ENCODE data around the gene PAX8.

Gene PAX8

DNA sequence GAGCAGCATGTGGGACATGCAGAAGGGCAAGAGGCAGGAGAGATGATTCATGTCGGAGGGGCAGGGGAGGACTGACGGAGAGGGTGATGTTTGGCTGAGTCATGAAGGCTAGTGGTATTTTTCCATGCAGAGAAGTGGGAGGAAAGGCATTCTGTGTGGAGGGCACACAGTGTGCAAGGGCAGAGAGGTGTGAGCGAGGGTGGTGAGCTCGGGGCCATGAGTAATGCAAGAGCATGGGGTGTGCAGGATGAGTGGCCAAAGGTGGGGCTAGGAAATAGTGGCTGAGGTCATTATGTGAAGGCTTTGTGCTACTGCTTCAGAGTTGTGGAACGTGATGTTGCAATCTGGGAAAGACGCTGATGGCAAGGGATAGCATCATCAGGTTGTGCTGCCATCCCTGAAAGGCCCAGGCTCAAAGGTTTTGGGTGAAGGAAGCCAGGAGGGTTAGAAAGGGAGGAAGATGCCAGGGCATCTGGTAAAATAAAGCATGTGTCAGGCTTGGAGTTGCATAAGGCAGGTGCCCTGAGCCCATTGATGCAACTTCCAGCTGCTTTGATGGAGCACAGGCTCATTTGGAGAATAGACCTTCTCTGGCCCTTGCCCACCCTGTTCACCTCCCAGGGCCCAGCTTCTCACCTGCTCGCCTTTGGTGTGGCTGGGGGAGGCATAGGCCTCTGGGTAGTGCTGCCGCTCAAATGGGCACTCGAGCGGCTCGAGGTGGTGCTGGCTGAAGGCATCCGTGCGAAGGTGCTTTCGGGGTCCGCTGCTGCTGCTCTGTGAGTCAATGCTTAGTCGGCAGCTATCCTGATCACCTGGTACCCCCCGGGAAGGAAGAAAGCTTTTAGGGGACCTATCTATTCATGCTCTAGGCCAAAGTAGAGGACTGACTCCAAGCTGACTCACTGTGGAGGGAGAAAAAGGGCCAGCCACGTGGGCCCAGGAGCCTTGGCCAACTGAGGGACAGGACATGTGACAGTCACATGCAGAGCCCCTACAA lies 37.5 kb downstream of the PAX8 start:
- TF ChIP-seq GATA3 (IDR thresholded peaks at IDR 0.05; ENCODE audit: low read depth, low read length) = no peak
- no peak for TF ChIP-seq GATA2 (IDR thresholded peaks at IDR 0.05; ENCODE audit: low read depth, low read length)

GRCh38 chr2:113240150-113240914 lies 38.4 kb downstream of the PAX8 start:
- TF ChIP-seq GATA3 (IDR thresholded peaks at IDR 0.05; ENCODE audit: low read depth, low read length) = no peak
- peak; percentile 69 for TF ChIP-seq GATA2 (IDR thresholded peaks at IDR 0.05; ENCODE audit: low read depth, low read length)

DNA sequence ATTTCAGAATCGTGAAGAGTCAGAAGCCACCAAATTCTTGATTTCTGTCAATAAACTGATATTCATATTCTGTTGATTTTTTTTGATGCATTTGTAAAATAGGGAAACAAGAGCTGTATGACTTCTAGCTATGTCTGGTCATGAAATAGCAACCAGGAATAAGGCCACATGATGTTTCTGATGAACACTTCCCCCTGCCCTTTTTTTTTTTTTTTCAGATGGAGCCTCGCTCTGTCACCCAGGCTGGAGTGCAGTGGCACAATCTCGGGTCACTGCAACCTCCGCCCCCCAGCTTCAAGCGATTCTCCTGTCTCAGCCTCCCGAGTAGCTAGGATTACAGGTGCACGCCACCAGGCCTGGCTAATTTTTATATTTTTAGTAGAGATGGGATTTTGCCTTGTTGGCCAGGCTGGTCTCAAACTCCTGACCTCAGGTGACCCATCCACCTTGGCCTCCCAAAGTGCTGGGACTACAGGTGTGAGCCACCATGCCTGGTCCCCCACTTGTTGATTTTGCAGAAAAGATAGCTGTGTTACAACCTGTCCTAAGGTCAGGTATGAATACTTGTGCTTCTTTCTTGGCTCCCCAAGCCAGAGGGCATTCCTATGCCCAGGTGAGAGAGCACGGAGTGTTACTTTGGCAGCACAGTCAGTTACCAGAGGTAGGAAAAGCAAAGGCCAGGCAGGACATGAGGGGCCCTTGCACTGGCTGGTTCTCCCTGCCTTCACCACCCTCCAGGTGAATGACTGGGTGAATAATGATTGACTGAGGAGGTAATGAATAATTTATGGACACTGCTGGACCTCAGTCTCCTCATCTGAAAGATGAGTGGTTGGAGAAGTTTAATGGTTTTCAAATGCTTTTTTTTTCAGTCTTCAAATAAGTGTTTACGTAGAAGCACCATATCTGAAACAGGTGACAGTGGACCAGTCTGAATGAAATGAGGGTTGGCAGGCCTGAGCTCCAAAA lies 39.6 kb downstream of the PAX8 start:
- no peak for TF ChIP-seq GATA3 (IDR thresholded peaks at IDR 0.05; ENCODE audit: low read depth, low read length)
- no peak for TF ChIP-seq GATA2 (IDR thresholded peaks at IDR 0.05; ENCODE audit: low read depth, low read length)

- TF ChIP-seq GATA3 (IDR thresholded peaks at IDR 0.05; ENCODE audit: low read depth, low read length) (no peak), GATA2 (IDR thresholded peaks at IDR 0.05; ENCODE audit: low read depth, low read length) (no peak)
Measured at GRCh38 chr2:113237604-113238160, 41.0 kb downstream of the PAX8 start.

DNA sequence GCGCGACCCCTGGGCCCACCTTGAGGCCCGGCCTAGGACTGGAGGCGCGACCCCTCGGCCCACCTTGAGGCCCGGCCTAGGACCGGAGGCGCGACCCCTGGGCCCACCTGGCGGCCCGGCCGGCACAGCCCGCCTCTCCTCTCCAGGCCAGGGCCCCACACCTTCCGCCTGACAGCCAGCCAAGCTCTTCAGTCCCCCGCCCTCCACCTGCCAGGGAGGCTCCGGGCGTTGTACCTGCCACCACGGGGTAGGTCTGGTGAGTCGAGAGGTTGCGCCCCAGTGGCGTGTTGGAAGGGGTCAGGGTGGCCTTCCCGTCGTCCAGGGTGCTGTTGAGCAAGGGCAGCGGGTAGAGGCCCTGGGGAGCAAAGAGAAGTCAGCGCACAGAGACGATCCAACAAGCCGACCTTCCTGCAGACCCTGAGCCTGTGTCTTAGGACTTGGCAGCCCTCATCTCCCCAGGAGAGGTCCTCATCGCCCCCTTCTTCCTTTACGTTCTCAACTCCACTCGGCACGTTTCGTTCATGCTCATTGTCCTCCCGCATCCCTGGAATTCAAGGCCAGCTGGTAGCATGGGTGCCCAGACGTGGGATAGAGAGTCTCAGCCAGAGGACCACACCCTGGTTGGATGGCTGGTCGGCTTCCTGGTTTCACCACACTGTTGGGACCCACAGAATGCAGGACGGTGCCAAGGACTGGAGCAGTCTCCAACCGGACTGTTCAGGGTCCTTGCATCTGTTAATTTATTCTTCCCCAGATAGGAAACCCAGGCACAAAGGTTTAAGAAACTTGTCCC lies 42.2 kb downstream of the PAX8 start:
- TF ChIP-seq GATA3 (IDR thresholded peaks at IDR 0.05; ENCODE audit: low read depth, low read length) (no peak), GATA2 (IDR thresholded peaks at IDR 0.05; ENCODE audit: low read depth, low read length) (no peak)

DNA sequence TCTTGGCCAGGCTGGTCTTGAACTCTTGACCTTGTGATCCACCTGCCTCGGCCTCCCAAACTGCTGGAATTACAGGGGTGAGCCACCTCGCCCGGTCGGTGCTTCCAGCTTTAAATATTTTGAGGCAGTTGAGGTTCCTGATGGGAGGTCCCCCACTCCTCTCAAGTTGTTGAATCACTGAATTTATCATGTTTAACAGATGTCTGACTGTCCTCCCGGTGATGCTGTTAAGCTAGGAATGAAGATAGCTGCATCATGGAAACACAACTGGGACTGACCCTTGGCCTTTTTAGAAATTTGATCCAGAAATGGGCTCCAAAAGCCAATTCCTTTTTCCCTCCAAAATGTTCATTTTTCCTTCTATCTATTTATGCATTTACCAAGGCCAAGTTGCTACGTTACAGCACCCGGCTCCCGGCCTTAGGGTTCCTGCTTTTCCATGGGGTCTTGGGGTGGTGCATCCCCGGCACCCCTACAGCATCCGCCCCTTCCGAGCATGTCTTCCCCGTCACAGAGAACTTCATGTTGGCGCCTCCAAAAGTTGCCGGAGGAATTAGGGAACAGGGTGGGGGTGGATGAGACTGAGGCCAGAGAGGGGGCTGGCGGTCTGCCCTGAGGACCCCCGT lies 43.9 kb downstream of the PAX8 start:
- TF ChIP-seq GATA2 (IDR thresholded peaks at IDR 0.05; ENCODE audit: low read depth, low read length) = no peak
- TF ChIP-seq GATA3 (IDR thresholded peaks at IDR 0.05; ENCODE audit: low read depth, low read length) = no peak

GRCh38 chr2:113233593-113234550 lies 44.8 kb downstream of the PAX8 start:
- TF ChIP-seq GATA2 (IDR thresholded peaks at IDR 0.05; ENCODE audit: low read depth, low read length) (no peak), GATA3 (IDR thresholded peaks at IDR 0.05; ENCODE audit: low read depth, low read length) (no peak)

DNA sequence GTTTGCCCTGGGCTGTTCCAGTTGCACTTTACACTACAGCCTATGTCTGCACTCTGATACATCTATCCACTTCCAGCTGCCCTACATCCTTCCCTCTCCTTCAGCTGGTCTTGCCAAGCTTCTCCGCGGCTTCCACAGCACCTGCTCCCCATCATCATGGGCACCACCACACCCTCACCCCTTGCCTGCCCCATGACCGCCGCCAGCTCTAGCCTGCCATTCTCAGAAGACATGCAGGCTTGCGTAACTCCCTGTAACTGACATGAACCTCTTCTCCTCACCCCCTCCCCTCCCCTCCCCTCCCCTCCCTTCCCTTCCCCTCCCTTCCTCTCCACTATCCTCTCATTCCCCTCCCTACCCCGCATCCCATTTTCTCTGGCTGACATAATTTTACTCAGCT lies 46.0 kb downstream of the PAX8 start:
- TF ChIP-seq GATA2 (IDR thresholded peaks at IDR 0.05; ENCODE audit: low read depth, low read length) (no peak), GATA3 (IDR thresholded peaks at IDR 0.05; ENCODE audit: low read depth, low read length) (no peak)

- no peak for TF ChIP-seq GATA2 (IDR thresholded peaks at IDR 0.05; ENCODE audit: low read depth, low read length)
- TF ChIP-seq GATA3 (IDR thresholded peaks at IDR 0.05; ENCODE audit: low read depth, low read length) = no peak
Measured at GRCh38 chr2:113232123-113232522, 46.6 kb downstream of the PAX8 start.

DNA sequence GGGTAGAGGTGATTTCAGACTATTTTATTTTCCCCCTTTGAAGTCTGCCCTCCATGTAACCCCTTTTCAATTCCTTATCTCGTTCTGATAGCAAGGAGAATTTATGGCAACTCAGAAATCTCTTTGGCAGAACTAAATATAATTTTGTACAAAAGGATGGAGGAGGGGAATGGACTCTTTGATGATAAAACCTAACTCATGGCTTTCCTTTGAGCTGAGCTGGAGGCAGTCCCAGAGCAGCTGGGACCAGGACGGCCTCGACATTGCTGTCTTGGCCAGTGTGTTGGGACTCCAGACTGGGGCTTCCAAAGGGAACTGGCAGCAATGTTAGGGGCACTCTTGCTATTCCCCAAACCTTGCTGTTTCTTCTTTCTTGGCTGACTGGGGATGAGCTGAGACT lies 47.7 kb downstream of the PAX8 start:
- no peak for TF ChIP-seq GATA3 (IDR thresholded peaks at IDR 0.05; ENCODE audit: low read depth, low read length)
- no peak for TF ChIP-seq GATA2 (IDR thresholded peaks at IDR 0.05; ENCODE audit: low read depth, low read length)

GRCh38 chr2:113230531-113230930 lies 48.2 kb downstream of the PAX8 start:
- TF ChIP-seq GATA2 (IDR thresholded peaks at IDR 0.05; ENCODE audit: low read depth, low read length) (no peak), GATA3 (IDR thresholded peaks at IDR 0.05; ENCODE audit: low read depth, low read length) (no peak)
